ENCODE measurements around the gene ABLIM1.

GRCh38 chr10:114706458-114707055 lies 48.5 kb upstream of the ABLIM1 start:
- TF ChIP-seq CTCF (conservative IDR thresholded peaks at IDR 0.05): no peak
- no peak for TF ChIP-seq ZFX (IDR thresholded peaks at IDR 0.05)

All from C4-2B (cell line).